GM18951 (cell line): ENCODE data around the gene TMX3.

Experiments used
- POLR2A ChIP-seq: IDR thresholded peaks from 4 replicates; pipeline ENCODE4 v1.6.1; 2011; ENCODE audit warnings: mild to moderate bottlenecking; ENCODE audit not compliant: insufficient read length, insufficient read depth; ENCODE audit errors: extremely low read depth
- in situ Hi-C: fragments of 300-500 bp; cut with MboI; formaldehyde crosslinking; loops from one replicate; pipeline ENCODE4 v1.12.0; 2022; ENCODE audit warnings: low sequenced_read_pairs, mixed read lengths, inconsistent platforms; ENCODE audit not compliant: unreplicated experiment

The TMX3 gene, protein sequence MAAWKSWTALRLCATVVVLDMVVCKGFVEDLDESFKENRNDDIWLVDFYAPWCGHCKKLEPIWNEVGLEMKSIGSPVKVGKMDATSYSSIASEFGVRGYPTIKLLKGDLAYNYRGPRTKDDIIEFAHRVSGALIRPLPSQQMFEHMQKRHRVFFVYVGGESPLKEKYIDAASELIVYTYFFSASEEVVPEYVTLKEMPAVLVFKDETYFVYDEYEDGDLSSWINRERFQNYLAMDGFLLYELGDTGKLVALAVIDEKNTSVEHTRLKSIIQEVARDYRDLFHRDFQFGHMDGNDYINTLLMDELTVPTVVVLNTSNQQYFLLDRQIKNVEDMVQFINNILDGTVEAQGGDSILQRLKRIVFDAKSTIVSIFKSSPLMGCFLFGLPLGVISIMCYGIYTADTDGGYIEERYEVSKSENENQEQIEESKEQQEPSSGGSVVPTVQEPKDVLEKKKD

DNA sequence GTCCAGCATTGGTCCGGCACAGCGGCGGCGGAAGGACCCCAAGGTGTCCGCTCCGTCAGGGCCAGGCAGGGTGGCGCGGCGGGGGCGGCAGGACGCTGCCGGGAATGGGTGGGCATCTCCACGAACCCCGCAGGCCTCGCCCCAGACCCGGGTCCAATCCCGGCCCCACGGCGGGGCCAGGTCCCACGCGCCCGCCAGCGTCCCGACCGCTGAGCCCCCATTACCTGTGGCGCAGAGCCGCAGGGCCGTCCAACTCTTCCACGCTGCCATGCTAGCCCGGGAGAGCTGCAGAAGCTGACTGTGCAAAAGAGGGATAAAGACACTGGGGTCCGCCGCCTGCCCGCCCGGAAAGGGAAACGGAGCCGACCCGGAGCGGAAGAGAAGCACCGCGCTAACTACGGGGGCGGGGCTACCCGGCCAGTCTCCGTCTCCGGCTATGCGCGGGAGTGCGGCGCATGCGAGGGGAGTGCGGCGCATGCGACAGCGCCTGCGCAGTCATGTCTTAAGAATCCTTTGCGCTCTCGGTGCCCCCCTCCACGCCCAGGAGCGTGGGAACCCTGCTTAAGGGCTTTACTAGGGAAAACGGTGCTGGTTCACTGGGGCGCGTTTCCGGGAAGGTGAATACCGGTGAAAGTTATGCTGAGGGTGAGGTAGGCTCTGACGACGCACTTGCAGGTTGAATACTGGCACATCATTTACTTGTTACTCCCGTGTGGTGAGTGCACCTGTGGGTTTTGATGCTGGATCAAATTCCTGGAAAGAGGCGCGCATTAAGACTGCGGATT lies at the start of gene TMX3:
Gene TMX3, minus strand, starts transcription at position 397 of the 785 bp plus-strand sequence. Its CDS starts 127 bp downstream, at position 270.
- in situ Hi-C loops = no loop called here
- TF ChIP-seq POLR2A = peak; percentile 74

DNA sequence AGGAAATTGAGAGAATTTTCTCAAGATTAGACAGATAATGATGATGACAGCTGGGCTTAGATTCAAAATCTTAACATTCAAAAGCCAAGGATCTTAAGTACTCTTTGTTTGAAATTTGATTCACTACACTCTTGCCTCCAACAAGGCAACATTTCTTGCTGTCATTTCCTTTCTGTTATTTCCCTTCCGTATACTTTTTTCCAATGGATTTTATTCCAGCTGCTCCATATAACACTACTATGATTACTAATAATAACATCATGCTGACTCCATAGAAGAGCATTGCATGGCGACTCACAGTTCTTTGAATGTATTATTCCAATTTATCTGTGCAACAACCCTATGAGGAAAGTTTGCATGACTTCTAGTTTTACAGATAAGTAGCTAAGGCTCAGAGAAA lies 49.1 kb upstream of the TMX3 start:
- in situ Hi-C loops = no loop called here
- TF ChIP-seq POLR2A = no peak

DNA sequence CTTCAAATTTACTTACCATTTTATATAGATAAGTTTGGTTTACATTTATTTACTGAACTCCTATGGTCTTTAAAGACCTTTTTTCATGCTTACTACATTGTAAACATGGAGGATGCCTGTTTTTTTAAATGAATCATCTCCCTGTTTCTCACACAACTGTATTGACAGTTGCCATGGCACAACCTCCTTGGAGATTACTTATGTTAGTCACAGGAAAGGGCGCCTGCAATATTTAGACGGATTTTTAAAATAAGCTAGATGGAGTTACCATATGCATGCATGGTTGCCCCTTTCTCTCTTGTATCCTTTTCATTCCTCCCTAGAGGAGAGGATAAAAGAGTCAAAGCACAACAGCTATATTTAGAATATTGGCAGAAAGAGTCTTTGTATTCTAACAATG lies 48.2 kb upstream of the TMX3 start:
- no peak for TF ChIP-seq POLR2A
- in situ Hi-C loops = no loop called here

DNA sequence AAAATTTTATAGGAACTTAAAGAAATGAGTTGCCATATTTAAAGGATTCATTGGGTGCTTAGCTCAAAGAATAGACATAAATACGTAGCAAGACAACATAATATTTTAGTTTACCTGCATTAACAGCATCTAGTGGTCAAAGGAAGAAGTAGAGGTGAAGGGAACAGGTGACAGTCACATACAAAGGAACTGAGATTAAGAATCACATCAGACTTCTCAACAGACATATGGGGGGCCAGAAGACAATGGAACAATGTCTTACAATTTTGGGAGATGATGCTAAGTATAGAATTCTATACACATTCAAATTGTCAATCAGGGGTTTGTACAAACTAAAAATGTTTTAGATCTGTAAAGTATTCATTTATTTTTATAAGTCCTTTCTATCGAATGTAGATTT lies 44.4 kb upstream of the TMX3 start:
- in situ Hi-C loops = no loop called here
- no peak for TF ChIP-seq POLR2A

DNA sequence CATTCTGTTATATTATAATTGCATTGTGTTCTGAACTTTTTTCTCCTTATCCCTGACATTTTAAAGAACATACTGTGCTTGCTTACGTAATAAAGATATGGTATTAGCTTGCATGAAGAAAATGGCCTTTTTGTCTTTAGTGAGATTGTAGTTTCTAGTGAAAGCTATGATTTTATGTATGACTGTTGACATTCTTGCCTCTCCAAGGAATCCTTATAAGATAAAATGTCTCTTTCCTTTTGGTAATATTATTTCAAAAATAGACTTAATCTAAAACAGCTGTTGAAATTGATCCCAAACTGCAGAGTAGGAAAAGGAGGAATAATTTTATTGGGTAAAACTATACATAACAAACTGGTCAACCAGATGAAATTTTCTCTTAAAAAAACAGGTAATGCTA lies 42.2 kb upstream of the TMX3 start:
- in situ Hi-C loops = no loop called here
- TF ChIP-seq POLR2A = no peak

DNA sequence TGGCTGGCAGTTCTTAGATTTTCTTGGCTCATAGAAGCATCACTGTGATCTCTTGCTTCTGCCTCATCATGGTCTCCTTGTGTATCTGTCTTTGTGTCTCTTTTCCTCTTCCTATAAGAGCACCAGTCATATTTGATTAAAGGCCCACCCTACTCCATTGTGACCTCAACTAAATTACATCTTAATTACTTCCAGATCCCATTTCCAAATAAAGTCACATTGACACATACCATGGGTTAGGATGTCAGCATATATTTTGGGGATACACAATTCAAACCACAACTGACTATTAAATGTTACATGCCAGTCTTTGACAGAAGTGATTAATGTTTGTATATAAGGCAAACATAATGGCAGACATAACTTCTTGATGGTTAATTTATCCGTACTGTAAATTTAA lies 27.3 kb upstream of the TMX3 start:
- TF ChIP-seq POLR2A = no peak
- in situ Hi-C loops = no loop called here

DNA sequence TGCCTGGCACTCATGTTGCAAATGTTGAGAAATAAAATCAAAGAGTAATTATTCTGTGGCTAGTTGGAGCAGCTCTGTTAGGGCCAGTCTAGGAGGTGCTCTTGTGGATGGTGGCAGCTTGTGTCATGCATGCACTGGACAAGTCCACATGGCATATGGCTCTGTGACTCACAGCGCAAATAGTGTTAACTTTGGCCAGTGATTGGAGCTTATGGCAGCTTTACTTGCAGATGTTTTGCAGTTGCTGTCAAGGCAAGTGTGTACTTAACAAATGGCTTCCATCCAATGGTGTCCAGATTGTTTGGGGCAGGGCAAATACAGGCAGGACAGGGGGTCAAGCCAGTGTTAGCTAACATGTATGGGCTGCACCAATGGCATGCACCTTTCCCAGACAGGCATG lies 26.1 kb upstream of the TMX3 start:
- in situ Hi-C loops = no loop called here
- TF ChIP-seq POLR2A = no peak

DNA sequence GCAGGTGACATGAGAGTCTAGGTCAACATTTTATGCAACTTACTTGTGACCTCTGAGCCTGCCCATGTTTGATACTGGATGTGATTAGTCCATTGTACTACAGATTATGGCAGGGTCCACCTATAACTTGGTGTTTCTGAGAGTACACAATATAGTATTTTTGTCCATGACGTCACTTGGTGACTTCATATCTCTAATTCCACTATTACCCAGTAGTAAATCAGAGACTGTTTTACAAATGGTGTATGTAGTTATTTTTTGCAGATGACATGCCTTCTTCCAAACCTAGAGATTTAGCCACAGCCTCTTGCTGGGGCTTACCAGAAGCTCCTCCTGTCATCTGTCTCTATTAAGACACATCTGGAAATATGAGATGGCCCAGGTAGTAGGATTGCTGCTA lies 24.6 kb upstream of the TMX3 start:
- in situ Hi-C loops = no loop called here
- TF ChIP-seq POLR2A = no peak

DNA sequence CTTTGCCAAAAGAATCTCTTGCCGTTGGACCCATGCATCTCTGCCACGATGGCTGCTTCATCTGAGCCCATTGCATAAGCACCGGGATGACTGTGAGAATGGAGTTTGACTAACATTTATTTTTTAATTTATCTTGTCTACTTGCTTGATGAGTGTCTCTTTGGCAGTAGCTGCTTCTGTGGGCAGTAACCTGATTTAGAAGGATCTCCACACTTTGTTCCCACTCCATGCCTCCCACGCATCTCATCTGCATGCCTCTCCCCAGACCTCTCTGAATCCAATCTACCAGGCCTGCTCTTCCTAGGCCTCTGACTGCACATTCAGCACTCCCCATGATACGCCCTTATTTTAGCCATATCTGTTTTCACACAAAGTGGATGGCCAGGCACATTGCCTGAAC lies 23.7 kb upstream of the TMX3 start:
- no peak for TF ChIP-seq POLR2A
- in situ Hi-C loops = no loop called here

DNA sequence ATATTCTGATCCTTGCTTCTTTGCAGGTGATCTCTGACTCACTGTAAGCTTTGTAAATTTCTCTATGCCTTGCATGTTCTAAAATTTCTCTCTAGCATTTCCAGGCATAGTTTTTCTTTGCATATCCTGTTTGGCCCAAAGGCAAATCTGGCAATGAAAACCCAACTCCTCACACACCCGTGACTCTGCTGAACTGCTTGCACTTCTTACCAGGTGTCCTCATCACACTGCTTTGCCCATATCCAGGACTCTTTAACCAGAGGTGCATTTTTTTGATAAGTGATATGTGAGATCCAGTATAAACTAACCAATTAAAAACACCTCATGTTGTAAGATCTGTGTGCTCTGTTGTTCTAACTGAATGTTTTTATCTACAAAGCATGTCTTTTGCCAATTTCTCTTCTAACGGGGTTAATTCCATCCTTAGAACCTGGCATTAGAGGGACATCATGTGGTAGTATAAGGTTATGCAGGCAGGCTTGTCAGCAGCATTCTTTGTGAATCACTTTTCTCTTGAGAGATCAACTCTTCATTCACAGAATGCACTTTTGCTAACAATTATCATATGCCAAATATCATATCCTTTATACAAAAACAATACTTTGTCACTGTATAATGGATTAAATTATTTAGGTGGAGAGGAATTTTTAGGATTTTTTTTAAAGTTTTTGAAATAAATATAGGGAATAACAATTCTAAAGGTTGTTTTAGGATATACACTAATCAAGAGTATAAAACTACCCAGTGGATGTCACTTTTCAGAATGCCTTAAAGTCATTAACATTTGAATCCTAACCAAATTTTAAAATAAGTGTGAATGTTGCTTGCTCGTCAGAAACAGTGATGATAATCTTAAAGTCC lies 20.8 kb upstream of the TMX3 start:
- in situ Hi-C loops = no loop called here
- no peak for TF ChIP-seq POLR2A

DNA sequence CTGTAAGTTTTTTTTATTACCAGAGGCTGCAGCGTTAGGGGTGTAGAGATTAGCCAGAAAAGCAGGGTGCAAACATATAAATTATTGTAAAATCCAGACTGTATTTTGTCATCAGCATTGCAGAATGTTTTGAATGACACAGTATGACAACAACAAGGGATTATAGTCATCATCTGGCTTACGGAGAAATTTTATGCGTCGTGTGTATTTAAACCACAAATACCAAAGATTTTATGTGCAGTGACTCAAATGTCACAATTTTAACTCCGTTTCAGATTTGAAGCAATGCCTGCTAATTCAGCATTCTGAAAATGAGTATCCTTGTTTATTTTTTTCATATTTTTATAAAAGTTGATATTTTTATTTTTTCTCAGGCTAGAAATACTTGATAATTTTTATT lies 19.4 kb upstream of the TMX3 start:
- no peak for TF ChIP-seq POLR2A

DNA sequence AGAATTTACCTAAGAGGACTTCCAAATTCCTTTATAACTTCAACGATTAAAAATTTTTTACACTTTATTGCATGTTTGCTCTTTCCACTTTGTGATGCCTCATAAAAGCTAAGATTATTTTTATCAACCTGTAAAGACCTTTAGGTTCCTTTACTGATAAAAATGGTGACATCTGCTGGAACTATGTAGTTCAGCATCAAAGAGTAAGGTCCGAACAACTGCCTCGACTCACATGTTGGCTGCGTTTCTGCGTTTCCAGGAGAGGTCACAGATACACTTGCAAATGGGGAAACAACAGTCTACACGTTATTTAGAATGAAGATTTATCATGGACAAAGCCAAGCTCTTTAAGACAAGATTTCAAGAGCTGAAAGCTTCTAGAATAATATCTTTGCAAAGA lies 18.8 kb upstream of the TMX3 start:
- in situ Hi-C loops = no loop called here
- no peak for TF ChIP-seq POLR2A

More for the DNA sequence above, 19.4 kb upstream of the TMX3 start:
- in situ Hi-C loops = no loop called here
